Liver (tissue), 9 donors: ENCODE measurements around the gene ARHGEF28. TPM values are rescaled to one million over a fixed set of nuclear protein-coding genes. Genes with fewer than 3 reads are reported as not detected.

Experiments used
- DNase-seq: peaks from one replicate; pipeline ENCODE4 v3.0.0-alpha.2; 2017; ENCODE audit warnings: low spot score
- H3K27ac ChIP-seq, 2 donors: one replicate each; pipeline ENCODE4 v1.7.0; 2013; ENCODE audit warnings: inconsistent platforms in 2 of 2, low read length in 2 of 2, control low read depth in 1 of 2, low read depth in 1 of 2, mild to moderate bottlenecking in 1 of 2
- H3K27me3 ChIP-seq, 4 donors: one replicate each; pipeline versions ENCODE4 v1.6.1 to v1.7.0; 2013; ENCODE audit warnings: low read length in 3 of 4, inconsistent platforms in 1 of 4, mild to moderate bottlenecking in 1 of 4, moderate library complexity in 1 of 4; ENCODE audit not compliant: control insufficient read depth in 4 of 4, insufficient read depth in 4 of 4
- H3K36me3 ChIP-seq, 4 donors: one replicate each; pipeline versions ENCODE4 v1.6.1 to v1.7.0; 2013; ENCODE audit warnings: low read length in 3 of 4, mild to moderate bottlenecking in 3 of 4, low read depth in 1 of 4, moderate library complexity in 1 of 4; ENCODE audit not compliant: control insufficient read depth in 4 of 4, insufficient read depth in 3 of 4
- H3K4me1 ChIP-seq, 4 donors: one replicate each; pipeline versions ENCODE4 v1.6.1 to v1.7.0; 2013; ENCODE audit warnings: low read length in 3 of 4, mild to moderate bottlenecking in 3 of 4, moderate library complexity in 1 of 4; ENCODE audit not compliant: control insufficient read depth in 4 of 4, insufficient read depth in 4 of 4
- H3K4me3 ChIP-seq, 3 donors: one replicate each; pipeline versions ENCODE4 v1.6.1 to v1.7.0; 2013; ENCODE audit warnings: low read length in 3 of 3, control low read depth in 1 of 3, low read depth in 1 of 3, mild to moderate bottlenecking in 1 of 3
- H3K9ac ChIP-seq, 2 donors: one replicate each; pipeline ENCODE4 v1.7.0; 2013; ENCODE audit warnings: low read length in 2 of 2, mild to moderate bottlenecking in 2 of 2, moderate library complexity in 2 of 2, control low read depth in 1 of 2, low read depth in 1 of 2
- H3K9me3 ChIP-seq, 4 donors: one replicate each; pipeline versions ENCODE4 v1.6.1 to v1.7.0; 2013; ENCODE audit warnings: low read length in 3 of 4; ENCODE audit not compliant: control insufficient read depth in 4 of 4
- EGR1 ChIP-seq, 2 donors: IDR thresholded peaks; 2 replicates each; pipeline ENCODE4 v1.6.1; 2016 to 2018; ENCODE audit warnings: antibody characterized with exemption in 2 of 2, low read depth in 2 of 2
- FOXA1 ChIP-seq: IDR thresholded peaks from 2 replicates; pipeline ENCODE4 v1.6.1; 2016; ENCODE audit warnings: antibody characterized with exemption
- HNF4A ChIP-seq, 2 donors: conservative IDR thresholded peaks; 2 replicates each; pipeline ENCODE4 v1.6.1; 2016; ENCODE audit warnings: antibody characterized with exemption in 2 of 2, mild to moderate bottlenecking in 2 of 2
- JUND ChIP-seq, 2 donors: IDR thresholded peaks; 2 replicates each; pipeline ENCODE4 v1.6.1; 2016; ENCODE audit warnings: antibody characterized with exemption in 2 of 2
- NR2F2 ChIP-seq: IDR thresholded peaks from 2 replicates; pipeline ENCODE4 v1.6.1; 2016; ENCODE audit warnings: antibody characterized with exemption
- RAD21 ChIP-seq, 2 donors: IDR thresholded peaks; 2 replicates each; pipeline ENCODE4 v1.6.1; 2016; ENCODE audit warnings: antibody characterized with exemption in 2 of 2, mild to moderate bottlenecking in 2 of 2
- RXRA ChIP-seq, 2 donors: IDR thresholded peaks; 2 replicates each; pipeline ENCODE4 v1.6.1; 2017 to 2018; ENCODE audit warnings: antibody characterized with exemption in 2 of 2, mild to moderate bottlenecking in 1 of 2
- SP1 ChIP-seq: IDR thresholded peaks from 2 replicates; pipeline ENCODE4 v1.6.1; 2018; ENCODE audit warnings: antibody characterized with exemption, mild to moderate bottlenecking
- TAF1 ChIP-seq: conservative IDR thresholded peaks from 2 replicates; pipeline ENCODE4 v1.6.1; 2016; ENCODE audit warnings: antibody characterized with exemption, mild to moderate bottlenecking
- YY1 ChIP-seq: IDR thresholded peaks from 2 replicates; pipeline ENCODE4 v1.6.1; 2016; ENCODE audit warnings: antibody characterized with exemption, mild to moderate bottlenecking
- WGBS: extraction: QIAGEN DNeasy Blood & Tissue Kit; methylation state at CpG from one replicate; pipeline ENCODE4 v1.1.7; 2013; 5-methylcytosine and 5-hydroxymethylcytosine counted together
- polyA plus RNA-seq, 2 donors: library from polyadenylated mRNA; stranded (reverse) in 1 of 2; unstranded in 1 of 2; fragments of 200-250 nt in 1 of 2; fragments of >200 nt in 1 of 2; fragmentation: Nextera tagmentation in 1 of 2; extraction: Ambion mirVana in 1 of 2; gene quantifications; one replicate each; pipeline versions ENCODE4 v1.2.1 to v1.2.3, GENCODE V29; 2013 to 2015
- total RNA-seq, 2 donors: library from RNA; depleted of rRNA; stranded (reverse); fragments of >200 nt; gene quantifications; one replicate each; pipeline ENCODE4 v1.2.3, GENCODE V29; 2014
- TF ChIP-seq, protein P1 (sequence below): fragments of 150-350 bp; IDR thresholded peaks from 2 replicates; pipeline ENCODE4 v1.5.1; 2017; ENCODE audit warnings: improper control_type of control experiment, low read depth, low read length; ENCODE audit not compliant: missing input control
- TF ChIP-seq, protein P2 (sequence below): IDR thresholded peaks from 2 replicates; pipeline ENCODE4 v1.6.1; 2016; ENCODE audit warnings: antibody characterized with exemption
- TF ChIP-seq, protein P3 (sequence below): IDR thresholded peaks from 2 replicates; pipeline ENCODE4 v1.6.1; 2016; ENCODE audit warnings: antibody characterized with exemption
- TF ChIP-seq, protein P4 (sequence below): IDR thresholded peaks from 2 replicates; pipeline ENCODE4 v1.6.1; 2016; ENCODE audit warnings: antibody characterized with exemption, mild to moderate bottlenecking
- donor health status: healthy.
- donor health status: healthy.
- donor health status: healthy.
- donor health status: healthy.
- donor health status: healthy.

The ARHGEF28 gene
- total and polyA plus RNA-seq, 4 donors = 1.6 to 13.9 (median 3.6) TPM

DNA sequence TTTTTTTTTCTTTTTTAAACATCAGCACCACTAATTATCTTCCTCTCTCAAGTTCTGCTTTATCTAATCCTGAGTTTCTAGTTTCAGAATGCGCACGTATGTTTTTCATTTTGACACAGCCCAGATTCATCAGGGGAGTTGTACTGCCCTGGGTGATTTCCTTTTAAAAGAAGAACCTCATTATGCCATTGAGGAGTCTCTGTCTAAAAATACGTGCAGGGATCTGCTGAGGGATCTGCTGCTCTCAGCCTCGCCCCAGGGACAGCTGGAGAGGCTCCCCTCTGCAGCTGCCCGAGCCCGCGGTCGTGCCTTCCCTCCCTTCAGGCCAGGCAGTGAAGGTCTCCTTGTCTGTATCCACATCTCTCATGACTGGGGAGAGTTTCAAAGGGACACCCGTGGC lies 273.1 kb downstream of the ARHGEF28 start (continued):
- TF ChIP-seq, protein P1, sequence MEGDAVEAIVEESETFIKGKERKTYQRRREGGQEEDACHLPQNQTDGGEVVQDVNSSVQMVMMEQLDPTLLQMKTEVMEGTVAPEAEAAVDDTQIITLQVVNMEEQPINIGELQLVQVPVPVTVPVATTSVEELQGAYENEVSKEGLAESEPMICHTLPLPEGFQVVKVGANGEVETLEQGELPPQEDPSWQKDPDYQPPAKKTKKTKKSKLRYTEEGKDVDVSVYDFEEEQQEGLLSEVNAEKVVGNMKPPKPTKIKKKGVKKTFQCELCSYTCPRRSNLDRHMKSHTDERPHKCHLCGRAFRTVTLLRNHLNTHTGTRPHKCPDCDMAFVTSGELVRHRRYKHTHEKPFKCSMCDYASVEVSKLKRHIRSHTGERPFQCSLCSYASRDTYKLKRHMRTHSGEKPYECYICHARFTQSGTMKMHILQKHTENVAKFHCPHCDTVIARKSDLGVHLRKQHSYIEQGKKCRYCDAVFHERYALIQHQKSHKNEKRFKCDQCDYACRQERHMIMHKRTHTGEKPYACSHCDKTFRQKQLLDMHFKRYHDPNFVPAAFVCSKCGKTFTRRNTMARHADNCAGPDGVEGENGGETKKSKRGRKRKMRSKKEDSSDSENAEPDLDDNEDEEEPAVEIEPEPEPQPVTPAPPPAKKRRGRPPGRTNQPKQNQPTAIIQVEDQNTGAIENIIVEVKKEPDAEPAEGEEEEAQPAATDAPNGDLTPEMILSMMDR = no peak
- no peak for TF ChIP-seq RXRA (IDR thresholded peaks at IDR 0.05)
- TF ChIP-seq, protein P2, sequence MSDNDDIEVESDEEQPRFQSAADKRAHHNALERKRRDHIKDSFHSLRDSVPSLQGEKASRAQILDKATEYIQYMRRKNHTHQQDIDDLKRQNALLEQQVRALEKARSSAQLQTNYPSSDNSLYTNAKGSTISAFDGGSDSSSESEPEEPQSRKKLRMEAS = no peak
- no peak for TF ChIP-seq YY1
- no peak for TF ChIP-seq RAD21 (IDR thresholded peaks at IDR 0.05)
- no peak for TF ChIP-seq EGR1 (IDR thresholded peaks at IDR 0.05; ENCODE audit: low read depth in 2 of 2)
- TF ChIP-seq SP1 = no peak
- no peak for TF ChIP-seq TAF1
- TF ChIP-seq JUND (IDR thresholded peaks at IDR 0.05) = no peak

DNA sequence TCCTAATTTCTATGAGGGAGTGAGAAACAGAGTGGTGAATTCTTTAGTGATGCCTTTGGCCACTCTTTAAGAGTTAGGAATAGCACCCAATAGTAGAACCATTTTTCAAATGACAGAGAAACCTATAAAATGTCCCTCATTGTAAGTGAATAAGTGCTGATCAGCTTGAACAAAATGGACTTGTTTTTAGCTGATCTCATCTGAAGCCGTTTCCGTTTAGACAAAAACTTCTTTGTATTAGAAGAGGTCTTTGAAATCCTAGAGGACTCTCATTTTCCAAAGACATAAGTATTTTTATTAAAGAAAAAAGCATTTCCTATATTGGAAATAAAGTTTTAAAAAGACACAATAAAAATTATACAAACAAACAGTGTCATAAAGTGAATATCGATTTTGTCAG lies 273.9 kb downstream of the ARHGEF28 start:
- 96% methylated on average over 3 of the region's 3 CpGs for whole genome bisulfite sequencing
- Histone ChIP-seq H3K4me1 (peaks cover 0 to 22% (median 14%) of the 10 kb centered on the region in 4 donors), H3K4me3 (no peak overlapping the region), H3K9ac (no peak overlapping the region), H3K36me3 (peaks cover 0 to 2% (median 0%) of the 10 kb centered on the region in 4 donors), H3K27ac (no peak overlapping the region), H3K27me3 (no peaks in the 10 kb centered on the region), H3K9me3 (no peaks in the 10 kb centered on the region)
- TF ChIP-seq, protein P2 = no peak
- TF ChIP-seq, protein P3, sequence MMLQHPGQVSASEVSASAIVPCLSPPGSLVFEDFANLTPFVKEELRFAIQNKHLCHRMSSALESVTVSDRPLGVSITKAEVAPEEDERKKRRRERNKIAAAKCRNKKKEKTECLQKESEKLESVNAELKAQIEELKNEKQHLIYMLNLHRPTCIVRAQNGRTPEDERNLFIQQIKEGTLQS = no peak
- TF ChIP-seq HNF4A (conservative IDR thresholded peaks at IDR 0.05) (no peak), FOXA1 (no peak), YY1 (no peak), TAF1 (no peak), JUND (IDR thresholded peaks at IDR 0.05) (no peak), NR2F2 (no peak), RAD21 (IDR thresholded peaks at IDR 0.05) (no peak)
- TF ChIP-seq, protein P4, sequence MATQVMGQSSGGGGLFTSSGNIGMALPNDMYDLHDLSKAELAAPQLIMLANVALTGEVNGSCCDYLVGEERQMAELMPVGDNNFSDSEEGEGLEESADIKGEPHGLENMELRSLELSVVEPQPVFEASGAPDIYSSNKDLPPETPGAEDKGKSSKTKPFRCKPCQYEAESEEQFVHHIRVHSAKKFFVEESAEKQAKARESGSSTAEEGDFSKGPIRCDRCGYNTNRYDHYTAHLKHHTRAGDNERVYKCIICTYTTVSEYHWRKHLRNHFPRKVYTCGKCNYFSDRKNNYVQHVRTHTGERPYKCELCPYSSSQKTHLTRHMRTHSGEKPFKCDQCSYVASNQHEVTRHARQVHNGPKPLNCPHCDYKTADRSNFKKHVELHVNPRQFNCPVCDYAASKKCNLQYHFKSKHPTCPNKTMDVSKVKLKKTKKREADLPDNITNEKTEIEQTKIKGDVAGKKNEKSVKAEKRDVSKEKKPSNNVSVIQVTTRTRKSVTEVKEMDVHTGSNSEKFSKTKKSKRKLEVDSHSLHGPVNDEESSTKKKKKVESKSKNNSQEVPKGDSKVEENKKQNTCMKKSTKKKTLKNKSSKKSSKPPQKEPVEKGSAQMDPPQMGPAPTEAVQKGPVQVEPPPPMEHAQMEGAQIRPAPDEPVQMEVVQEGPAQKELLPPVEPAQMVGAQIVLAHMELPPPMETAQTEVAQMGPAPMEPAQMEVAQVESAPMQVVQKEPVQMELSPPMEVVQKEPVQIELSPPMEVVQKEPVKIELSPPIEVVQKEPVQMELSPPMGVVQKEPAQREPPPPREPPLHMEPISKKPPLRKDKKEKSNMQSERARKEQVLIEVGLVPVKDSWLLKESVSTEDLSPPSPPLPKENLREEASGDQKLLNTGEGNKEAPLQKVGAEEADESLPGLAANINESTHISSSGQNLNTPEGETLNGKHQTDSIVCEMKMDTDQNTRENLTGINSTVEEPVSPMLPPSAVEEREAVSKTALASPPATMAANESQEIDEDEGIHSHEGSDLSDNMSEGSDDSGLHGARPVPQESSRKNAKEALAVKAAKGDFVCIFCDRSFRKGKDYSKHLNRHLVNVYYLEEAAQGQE = no peak
- TF ChIP-seq, protein P1 = no peak
- DNase-seq = no peak
